Activated T-helper 17 cell treated with anti-CD3 and anti-CD28 coated beads, Interleukin-2, amount 50 U/mL, for 72 hours (primary cell): ENCODE results near the gene POLA1. TPM values are rescaled to one million over a fixed set of nuclear protein-coding genes. Genes with fewer than 3 reads are reported as not detected.
"Not testable (repeated sequence)": the region's sequence is repeated elsewhere in the genome, so short reads cannot be mapped to it uniquely, and the experiment has no call there.

Experiments
- ATAC-seq: fragments of 150-1000 bp; cut with Tn5 transposase; replicated peaks from 2 replicates; pipeline ENCODE4 v1.10.0; 2021; ENCODE audit warnings: mild to moderate bottlenecking, moderate library complexity
- H3K27ac Mint-ChIP-seq: one replicate; pipeline ENCODE4 v1.8.0; 2022; ENCODE audit warnings: mixed read lengths
- H3K27me3 Mint-ChIP-seq: one replicate; pipeline ENCODE4 v1.8.0; 2022; ENCODE audit warnings: mixed read lengths
- H3K36me3 Mint-ChIP-seq: one replicate; pipeline ENCODE4 v1.8.0; 2022; ENCODE audit warnings: low read depth, mild to moderate bottlenecking, mixed read lengths
- H3K4me1 Mint-ChIP-seq: one replicate; pipeline ENCODE4 v1.8.0; 2022; ENCODE audit warnings: mixed read lengths
- H3K4me3 Mint-ChIP-seq: one replicate; pipeline ENCODE4 v1.8.0; 2022; ENCODE audit warnings: mild to moderate bottlenecking, mixed read lengths
- H3K9me3 Mint-ChIP-seq: one replicate; pipeline ENCODE4 v1.8.0; 2022; ENCODE audit warnings: mixed read lengths
- total RNA-seq, 2 donors: library from RNA; stranded (reverse); gene quantifications; one replicate each; pipeline ENCODE4 v1.2.3, GENCODE V29; 2022

The POLA1 gene
- total RNA-seq, 2 donors from 2014 or later = 36.8 to 41.9 TPM

DNA sequence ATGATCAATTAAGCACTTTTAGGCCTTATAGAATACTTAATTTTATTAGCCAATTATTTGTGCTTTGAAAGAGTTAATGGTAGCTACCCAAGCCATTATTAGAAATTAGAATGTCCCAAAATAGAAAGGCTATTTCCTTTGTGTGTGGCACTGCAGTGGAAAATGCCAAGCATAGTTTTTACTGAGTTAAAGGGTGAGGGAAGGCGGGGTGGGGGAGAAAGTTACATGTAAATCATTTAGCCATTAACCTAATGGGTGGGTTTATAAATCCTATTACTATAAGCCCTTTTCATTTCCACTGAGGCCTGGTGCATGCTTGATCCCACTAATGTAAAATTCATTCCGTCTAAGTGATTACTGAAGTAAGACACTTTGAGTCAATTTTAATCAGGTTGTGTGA, 105.8 kb downstream of the POLA1 start:
- Mint-ChIP-seq H3K4me1 (no peaks in the 10 kb centered on the region), H3K4me3 (no peak overlapping the region), H3K27me3 (no peaks in the 10 kb centered on the region), H3K36me3 (peaks cover 43% of the 10 kb centered on the region), H3K9me3 (no peaks in the 10 kb centered on the region), H3K27ac (no peak overlapping the region)
- no peak for ATAC-seq

DNA sequence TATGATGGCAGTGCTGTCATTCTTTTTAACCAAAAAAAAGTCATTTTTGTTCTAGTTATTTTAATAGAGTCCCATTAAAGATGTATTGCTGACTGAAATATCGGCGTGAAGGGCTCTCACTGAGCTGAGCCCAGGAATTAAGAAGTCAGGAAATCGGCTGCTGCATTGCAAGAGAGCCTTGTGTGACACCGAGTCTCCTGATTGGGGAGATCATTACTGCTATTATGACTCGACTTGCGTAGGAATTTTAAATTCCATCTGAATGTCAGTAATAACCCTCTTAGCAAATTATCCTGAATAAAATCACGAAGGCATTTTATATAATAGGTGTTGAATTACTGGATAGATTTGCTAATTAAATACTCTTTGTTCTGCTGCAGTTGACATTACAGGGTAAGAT, 111.5 kb downstream of the POLA1 start:
- ATAC-seq = no peak
- Mint-ChIP-seq H3K4me1 (no peaks in the 10 kb centered on the region), H3K36me3 (peaks cover 31% of the 10 kb centered on the region), H3K27ac (no peak overlapping the region), H3K27me3 (no peaks in the 10 kb centered on the region), H3K4me3 (no peak overlapping the region), H3K9me3 (no peaks in the 10 kb centered on the region)

GRCh38 chrX:24819807-24820206, 126.1 kb downstream of the POLA1 start:
- H3K9me3 Mint-ChIP-seq = not testable (repeated sequence)

DNA sequence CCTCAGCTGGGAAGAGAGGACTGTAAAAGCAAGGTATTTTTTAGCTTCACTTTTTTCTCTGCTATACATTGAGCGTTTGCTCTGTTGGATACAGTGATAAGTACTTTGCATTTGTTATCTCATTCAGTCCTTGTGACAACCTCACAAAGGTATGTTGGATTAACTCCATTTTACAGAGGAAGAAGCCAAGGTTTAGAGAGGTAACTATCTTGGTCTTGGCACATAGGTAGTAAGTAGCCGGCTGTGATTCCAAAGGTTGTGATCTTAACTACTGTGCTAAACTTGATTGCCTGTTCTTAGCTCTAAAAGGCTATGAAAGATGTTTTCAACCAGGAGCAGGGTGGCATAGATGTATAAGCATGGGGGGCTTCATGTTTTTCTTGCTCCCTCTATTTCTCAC, 134.4 kb downstream of the POLA1 start:
- no peaks in the 10 kb centered on the region for H3K9me3 Mint-ChIP-seq
- peaks cover 56% of the 10 kb centered on the region for H3K36me3 Mint-ChIP-seq
- no peaks in the 10 kb centered on the region for H3K27me3 Mint-ChIP-seq
- H3K27ac Mint-ChIP-seq = no peak overlapping the region
- no peaks in the 10 kb centered on the region for H3K4me1 Mint-ChIP-seq
- ATAC-seq = no peak
- H3K4me3 Mint-ChIP-seq = no peak overlapping the region

More at GRCh38 chrX:24819807-24820206, 126.1 kb downstream of the POLA1 start:
- not testable (repeated sequence) for H3K27ac Mint-ChIP-seq, H3K4me1 Mint-ChIP-seq, ATAC-seq, H3K4me3 Mint-ChIP-seq, H3K27me3 Mint-ChIP-seq
- H3K36me3 Mint-ChIP-seq = peaks cover 73% of the 10 kb centered on the region

GRCh38 chrX:24828600-24828999, 134.9 kb downstream of the POLA1 start:
- Mint-ChIP-seq H3K4me3 (no peak overlapping the region), H3K36me3 (peaks cover 61% of the 10 kb centered on the region), H3K27me3 (no peaks in the 10 kb centered on the region), H3K9me3 (no peaks in the 10 kb centered on the region), H3K4me1 (no peaks in the 10 kb centered on the region), H3K27ac (no peak overlapping the region)
- no peak for ATAC-seq

DNA sequence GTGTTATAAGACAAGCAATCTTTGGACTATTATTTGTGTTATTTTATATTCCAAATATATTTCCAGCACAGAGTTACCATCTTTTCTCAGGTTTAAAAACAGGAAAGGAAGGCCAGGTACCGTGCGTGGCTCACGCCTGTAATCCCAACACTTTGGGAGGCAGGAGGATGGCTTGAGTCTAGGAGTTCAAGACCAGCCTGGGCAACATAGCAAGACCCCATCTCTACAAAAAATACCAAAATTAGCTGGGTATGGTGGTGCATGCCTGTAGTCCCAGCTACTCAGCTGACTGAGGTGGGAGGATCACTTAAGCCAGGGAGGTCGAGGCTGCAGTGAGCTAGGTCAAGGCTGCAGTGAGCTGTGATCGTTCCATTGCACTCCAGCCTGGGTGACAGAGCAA, 140.0 kb downstream of the POLA1 start:
- ATAC-seq = no peak
- no peak overlapping the region for H3K27ac Mint-ChIP-seq
- no peak overlapping the region for H3K4me3 Mint-ChIP-seq
- no peaks in the 10 kb centered on the region for H3K27me3 Mint-ChIP-seq
- peaks cover 36% of the 10 kb centered on the region for H3K36me3 Mint-ChIP-seq
- H3K4me1 Mint-ChIP-seq = no peaks in the 10 kb centered on the region
- no peaks in the 10 kb centered on the region for H3K9me3 Mint-ChIP-seq

GRCh38 chrX:24837966-24838365, 144.2 kb downstream of the POLA1 start:
- Mint-ChIP-seq H3K9me3 (no peaks in the 10 kb centered on the region), H3K36me3 (peaks cover 21% of the 10 kb centered on the region), H3K27ac (no peak overlapping the region), H3K27me3 (no peaks in the 10 kb centered on the region), H3K4me3 (no peak overlapping the region), H3K4me1 (no peaks in the 10 kb centered on the region)
- no peak for ATAC-seq

GRCh38 chrX:24838629-24839028, 144.9 kb downstream of the POLA1 start:
- no peak overlapping the region for H3K4me3 Mint-ChIP-seq
- no peak for ATAC-seq
- peaks cover 21% of the 10 kb centered on the region for H3K36me3 Mint-ChIP-seq
- no peaks in the 10 kb centered on the region for H3K4me1 Mint-ChIP-seq
- H3K9me3 Mint-ChIP-seq = no peaks in the 10 kb centered on the region
- H3K27me3 Mint-ChIP-seq = no peaks in the 10 kb centered on the region
- no peak overlapping the region for H3K27ac Mint-ChIP-seq

DNA sequence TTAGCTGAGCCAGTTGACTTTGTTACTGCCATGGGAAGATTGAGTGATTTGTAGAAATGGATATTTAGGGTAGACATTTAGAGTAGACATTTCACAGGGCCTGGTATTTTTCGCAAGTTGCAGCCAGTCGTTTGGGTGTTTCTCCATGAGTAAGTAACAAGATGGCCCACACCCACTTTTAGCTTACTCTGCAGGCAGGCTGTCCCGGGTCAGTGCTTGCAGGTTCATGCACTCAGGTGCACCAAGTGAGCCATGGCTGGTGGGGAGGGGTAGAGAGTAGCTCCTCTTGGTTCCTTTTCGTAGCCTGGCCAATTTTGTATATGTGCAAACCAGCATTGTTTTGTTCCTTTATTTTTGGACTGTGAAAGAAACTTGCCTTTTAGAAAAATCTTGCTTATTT, 145.6 kb downstream of the POLA1 start:
- no peaks in the 10 kb centered on the region for H3K9me3 Mint-ChIP-seq
- H3K36me3 Mint-ChIP-seq = peaks cover 21% of the 10 kb centered on the region
- no peaks in the 10 kb centered on the region for H3K4me1 Mint-ChIP-seq
- no peak overlapping the region for H3K27ac Mint-ChIP-seq
- H3K4me3 Mint-ChIP-seq = no peak overlapping the region
- ATAC-seq = no peak
- H3K27me3 Mint-ChIP-seq = no peaks in the 10 kb centered on the region

DNA sequence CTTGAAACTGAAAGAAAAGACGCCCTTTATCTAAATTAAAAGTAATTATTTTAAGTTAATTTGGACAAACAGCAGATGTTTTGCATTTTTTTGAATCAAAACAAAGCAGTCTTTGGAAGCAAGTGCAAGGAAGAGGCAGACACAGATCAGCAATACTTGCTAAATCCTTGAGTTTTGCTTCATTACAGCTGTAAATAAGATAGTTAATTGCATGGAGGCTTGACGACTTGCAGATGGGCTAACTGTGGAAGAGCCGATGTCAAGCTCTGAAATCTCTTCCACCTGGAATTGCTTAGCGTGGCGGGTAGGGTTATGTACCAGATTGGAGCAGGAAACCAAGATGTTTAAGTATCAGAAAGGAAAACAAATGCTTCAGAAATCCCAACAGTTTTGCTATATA, 148.8 kb downstream of the POLA1 start:
- Mint-ChIP-seq H3K4me1 (no peaks in the 10 kb centered on the region), H3K36me3 (peaks cover 33% of the 10 kb centered on the region), H3K27me3 (no peaks in the 10 kb centered on the region), H3K4me3 (no peak overlapping the region), H3K27ac (no peak overlapping the region), H3K9me3 (no peaks in the 10 kb centered on the region)
- no peak for ATAC-seq

DNA sequence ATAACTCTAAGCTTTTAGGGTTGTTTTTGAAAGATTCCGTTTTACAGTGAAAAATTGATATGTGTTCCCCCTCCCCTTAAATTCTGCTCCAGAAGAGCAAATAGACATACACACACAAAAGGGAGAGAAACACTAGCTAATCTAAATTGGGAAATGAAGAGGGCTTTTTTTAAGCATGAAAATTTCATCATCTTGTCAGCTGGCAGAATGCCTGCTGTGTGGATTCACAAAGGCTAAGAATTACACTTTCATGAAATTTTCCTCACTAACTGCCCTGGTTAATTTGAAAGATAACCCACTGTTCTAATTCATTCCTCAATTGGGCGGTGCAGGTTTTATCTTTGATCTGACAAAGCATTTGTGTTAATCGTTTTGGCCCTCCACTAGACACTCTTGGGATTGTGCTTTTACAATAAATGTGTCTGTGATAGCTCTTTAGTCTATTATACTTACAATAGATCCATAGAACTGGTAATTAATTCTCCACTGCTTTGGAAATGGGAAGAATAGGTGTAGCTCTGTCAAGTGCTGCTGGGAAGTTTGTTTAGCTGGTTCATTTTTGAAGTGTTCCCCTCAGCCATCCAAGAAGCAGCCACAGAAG, 152.9 kb downstream of the POLA1 start:
- ATAC-seq = no peak
- H3K9me3 Mint-ChIP-seq = no peaks in the 10 kb centered on the region
- H3K27me3 Mint-ChIP-seq = no peaks in the 10 kb centered on the region
- peaks cover 45% of the 10 kb centered on the region for H3K36me3 Mint-ChIP-seq
- no peak overlapping the region for H3K27ac Mint-ChIP-seq
- H3K4me3 Mint-ChIP-seq = no peak overlapping the region
- H3K4me1 Mint-ChIP-seq = no peaks in the 10 kb centered on the region

DNA sequence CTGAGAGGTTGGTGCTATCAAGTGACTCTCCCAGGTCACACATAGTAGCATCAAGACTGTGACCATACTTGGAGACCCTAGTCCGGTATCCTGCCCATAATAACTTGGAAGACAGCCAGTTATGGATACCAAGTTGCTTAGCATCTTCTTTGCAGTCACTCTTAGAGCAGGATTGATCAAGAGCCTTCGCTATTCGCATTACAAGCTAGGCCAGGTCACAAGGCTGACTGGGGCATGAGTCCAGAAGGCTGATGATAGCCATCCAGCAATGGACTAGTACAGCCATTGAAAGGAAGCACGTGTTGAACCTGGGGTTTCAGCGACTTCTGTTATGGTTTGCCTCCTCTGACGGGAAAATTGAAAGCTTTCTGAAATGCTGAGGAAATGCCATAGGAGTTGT, 157.6 kb downstream of the POLA1 start:
- no peaks in the 10 kb centered on the region for H3K9me3 Mint-ChIP-seq
- no peak overlapping the region for H3K27ac Mint-ChIP-seq
- H3K27me3 Mint-ChIP-seq = no peaks in the 10 kb centered on the region
- peaks cover 52% of the 10 kb centered on the region for H3K36me3 Mint-ChIP-seq
- no peak overlapping the region for H3K4me3 Mint-ChIP-seq
- no peaks in the 10 kb centered on the region for H3K4me1 Mint-ChIP-seq
- no peak for ATAC-seq

GRCh38 chrX:24851780-24852179, 158.1 kb downstream of the POLA1 start:
- H3K36me3 Mint-ChIP-seq = peaks cover 48% of the 10 kb centered on the region
- ATAC-seq = no peak
- H3K4me1 Mint-ChIP-seq = no peaks in the 10 kb centered on the region
- no peaks in the 10 kb centered on the region for H3K27me3 Mint-ChIP-seq
- no peaks in the 10 kb centered on the region for H3K9me3 Mint-ChIP-seq
- H3K27ac Mint-ChIP-seq = no peak overlapping the region
- H3K4me3 Mint-ChIP-seq = no peak overlapping the region

DNA sequence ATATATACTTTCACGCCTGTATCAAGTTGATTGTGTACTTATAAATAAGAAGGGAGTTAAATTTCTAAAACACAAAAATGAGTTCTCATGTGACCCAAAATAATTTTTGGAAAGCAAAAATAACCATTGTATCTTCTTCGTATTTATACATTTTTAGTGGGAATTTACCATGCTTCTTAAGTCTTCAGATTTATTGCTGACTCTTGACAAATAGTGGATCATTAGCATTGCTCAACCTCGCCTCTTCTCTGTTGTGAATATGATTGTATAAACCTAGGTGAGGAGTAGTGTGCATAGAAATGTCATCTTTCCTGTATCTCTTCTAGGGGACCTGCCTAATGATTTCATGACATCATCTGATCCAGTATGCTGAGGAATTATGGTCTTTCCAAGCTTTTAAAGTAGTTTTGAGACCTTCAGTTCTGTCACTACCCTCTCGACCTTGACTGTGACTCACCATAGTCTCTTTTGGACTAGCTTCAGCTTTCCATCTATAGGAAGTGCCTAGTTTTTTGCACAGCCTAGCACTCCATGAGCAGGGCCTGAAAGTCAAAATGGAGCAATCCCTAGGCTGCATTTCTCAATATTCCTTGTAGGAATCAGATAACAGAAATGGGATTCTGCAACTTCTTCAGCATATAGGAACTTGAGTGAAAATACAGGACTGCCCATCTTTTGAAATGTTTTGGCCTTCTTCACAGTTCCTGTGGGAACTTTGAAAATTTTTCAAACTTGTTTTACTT, 164.5 kb downstream of the POLA1 start:
- Mint-ChIP-seq H3K27ac (no peak overlapping the region), H3K4me3 (no peak overlapping the region), H3K4me1 (no peaks in the 10 kb centered on the region), H3K36me3 (peaks cover 16% of the 10 kb centered on the region), H3K27me3 (no peaks in the 10 kb centered on the region), H3K9me3 (no peaks in the 10 kb centered on the region)
- no peak for ATAC-seq

DNA sequence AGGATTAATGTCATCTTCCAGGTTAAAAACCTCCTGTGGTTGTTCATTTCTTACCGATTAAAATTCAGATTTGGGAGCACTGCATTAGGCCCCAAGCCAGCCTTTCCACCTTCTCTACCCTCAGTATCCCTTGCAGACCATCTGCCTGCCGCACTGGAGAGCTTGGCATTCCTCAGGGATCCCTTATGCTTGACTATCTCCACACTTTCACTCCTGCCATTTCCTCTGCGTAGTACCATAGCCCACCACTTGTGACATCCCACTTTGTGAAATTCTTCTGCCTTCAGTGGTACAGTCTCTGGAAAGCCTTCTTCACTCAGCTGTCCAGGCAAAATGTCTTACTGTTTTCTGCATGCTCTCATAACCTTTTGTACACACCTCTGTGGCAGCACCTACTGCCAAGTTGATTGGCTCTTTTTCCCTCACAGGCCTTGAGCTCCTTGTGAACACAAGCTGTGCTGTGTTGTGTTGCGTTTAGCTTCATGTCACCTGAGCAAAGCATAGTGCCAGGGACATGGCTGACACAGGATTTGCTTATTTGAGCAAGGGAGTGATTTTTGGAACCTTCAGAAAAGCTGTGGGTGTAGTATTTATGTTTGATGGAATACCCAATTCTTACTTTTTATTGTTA, 165.6 kb downstream of the POLA1 start:
- no peak overlapping the region for H3K27ac Mint-ChIP-seq
- no peaks in the 10 kb centered on the region for H3K4me1 Mint-ChIP-seq
- no peak for ATAC-seq
- H3K9me3 Mint-ChIP-seq = no peaks in the 10 kb centered on the region
- H3K4me3 Mint-ChIP-seq = no peak overlapping the region
- H3K36me3 Mint-ChIP-seq = peaks cover 18% of the 10 kb centered on the region
- no peaks in the 10 kb centered on the region for H3K27me3 Mint-ChIP-seq
